Natural killer cell (primary cell): Measurements from ENCODE around the gene TCHHL1. TPM values are rescaled to one million over a fixed set of nuclear protein-coding genes. Genes with fewer than 3 reads are reported as not detected.

ENCODE experiments used
- ATAC-seq, 3 donors: fragments of 150-1000 bp in 2 of 3; fragments of 200-7000 bp in 1 of 3; cut with Tn5 transposase; 1 replicate in 1 of 3; 2 replicates in 2 of 3; pipeline ENCODE4 v1.10.0; 2021; ENCODE audit warnings: mild to moderate bottlenecking in 2 of 3, moderate library complexity in 2 of 3
- DNase-seq, 2 donors: peaks; one replicate each; pipeline versions ENCODE4 v3.0.0 to v3.0.0-alpha.2; 2013 to 2021; ENCODE audit warnings: mixed read lengths in 1 of 2
- H3K27ac ChIP-seq: one replicate; pipeline ENCODE4 v1.5.1; 2013; ENCODE audit warnings: mild to moderate bottlenecking, low read length
- H3K27me3 ChIP-seq: one replicate; pipeline ENCODE4 v1.6.1; 2013; ENCODE audit warnings: low read length; ENCODE audit not compliant: control insufficient read depth, insufficient read depth
- H3K36me3 ChIP-seq: one replicate; pipeline ENCODE4 v1.6.1; 2013; ENCODE audit warnings: low read length; ENCODE audit not compliant: control insufficient read depth, insufficient read depth
- H3K4me1 ChIP-seq: one replicate; pipeline ENCODE4 v1.6.1; 2013; ENCODE audit warnings: low read length; ENCODE audit not compliant: control insufficient read depth, insufficient read depth
- H3K4me3 ChIP-seq: one replicate; pipeline ENCODE4 v1.5.1; 2013; ENCODE audit warnings: low read length
- H3K9me3 ChIP-seq: one replicate; pipeline ENCODE4 v1.6.1; 2013; ENCODE audit warnings: low read length; ENCODE audit not compliant: control insufficient read depth, insufficient read depth
- H3K27ac Mint-ChIP-seq, 2 donors: one replicate each; pipeline ENCODE4 v1.8.0; 2022; ENCODE audit warnings: mild to moderate bottlenecking in 2 of 2, mixed read lengths in 2 of 2, moderate library complexity in 1 of 2
- H3K27me3 Mint-ChIP-seq, 2 donors: one replicate each; pipeline ENCODE4 v1.8.0; 2022; ENCODE audit warnings: low read depth in 2 of 2, mixed read lengths in 2 of 2
- H3K36me3 Mint-ChIP-seq: one replicate; pipeline ENCODE4 v1.8.0; 2022; ENCODE audit warnings: mixed read lengths
- H3K4me1 Mint-ChIP-seq, 2 donors: one replicate each; pipeline ENCODE4 v1.8.0; 2022; ENCODE audit warnings: mixed read lengths in 2 of 2
- H3K4me3 Mint-ChIP-seq: one replicate; pipeline ENCODE4 v1.8.0; 2022; ENCODE audit warnings: mild to moderate bottlenecking, moderate library complexity, mixed read lengths
- H3K9me3 Mint-ChIP-seq, 2 donors: one replicate each; pipeline ENCODE4 v1.8.0; 2022; ENCODE audit warnings: mixed read lengths in 2 of 2
- WGBS: methylation state at CpG from one replicate; pipeline ENCODE4 v1.1.7; 2013; ENCODE audit warnings: missing lambda C conversion rate; ENCODE audit not compliant: insufficient coverage; 5-methylcytosine and 5-hydroxymethylcytosine counted together
- intact Hi-C: fragments of 100-400 bp; cut with micrococcal nuclease; formaldehyde crosslinking; loops from one replicate; pipeline ENCODE4 v1.14.2; 2022
- total RNA-seq, 4 donors: library from RNA; stranded (reverse); fragments of 120-200 nt in 1 of 4; gene quantifications; one replicate each; pipeline versions ENCODE4 v1.2.3 to v1.2.4, GENCODE V29; 2013 to 2022
- TF ChIP-seq, protein P1 (sequence below): fragments of 200-600 bp; IDR thresholded peaks from one replicate; pipeline ENCODE4 v1.8.0; 2022; ENCODE audit warnings: antibody characterized with exemption

TCHHL1 gene
- total RNA-seq, 3 donors from 2014 or later (not counting 1 experiment from before 2014, with no cell fraction given): not detected

DNA sequence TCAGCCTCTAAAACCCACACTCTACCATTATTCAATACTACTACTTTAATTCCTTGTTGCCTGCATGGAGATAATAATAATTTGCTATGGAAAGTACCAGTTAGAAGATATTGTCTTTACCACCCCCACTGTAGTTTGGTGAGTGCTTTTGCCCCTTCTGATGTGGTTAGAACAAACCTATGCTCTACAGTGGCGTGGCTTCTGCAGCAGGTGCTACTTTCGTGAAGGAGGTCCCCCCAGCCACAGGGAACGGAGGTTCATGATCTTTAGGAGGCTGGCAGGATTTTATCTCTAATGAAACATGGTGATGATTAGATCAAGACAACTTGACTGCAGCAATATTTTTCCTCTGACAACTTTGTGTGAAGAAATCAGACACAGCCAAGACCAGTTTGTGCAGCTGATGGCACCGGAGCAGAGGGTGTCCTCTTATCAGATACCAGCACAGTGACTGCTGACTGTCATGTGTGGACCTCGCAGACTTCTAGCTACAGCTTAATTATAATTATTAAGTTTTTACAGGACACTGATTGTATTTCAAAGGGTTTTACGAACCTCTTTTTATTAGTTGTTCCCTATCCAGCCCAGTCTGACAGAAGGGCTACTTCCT, 37.1 kb upstream of the TCHHL1 start:
- ATAC-seq (no peak), DNase-seq (no peak)
- Mint-ChIP-seq H3K36me3 (no peaks in the 10 kb centered on the region), H3K27me3 (peaks cover 37 to 56% of the 10 kb centered on the region in 2 donors), H3K4me1 (no peaks in the 10 kb centered on the region), H3K4me3 (no peak overlapping the region), H3K27ac (no peak overlapping the region), H3K9me3 (no peaks in the 10 kb centered on the region)
- Histone ChIP-seq H3K27me3 (peaks cover 17% of the 10 kb centered on the region), H3K27ac (no peak overlapping the region), H3K4me3 (no peak overlapping the region), H3K36me3 (no peaks in the 10 kb centered on the region), H3K4me1 (no peaks in the 10 kb centered on the region), H3K9me3 (no peaks in the 10 kb centered on the region)
- TF ChIP-seq, protein P1, sequence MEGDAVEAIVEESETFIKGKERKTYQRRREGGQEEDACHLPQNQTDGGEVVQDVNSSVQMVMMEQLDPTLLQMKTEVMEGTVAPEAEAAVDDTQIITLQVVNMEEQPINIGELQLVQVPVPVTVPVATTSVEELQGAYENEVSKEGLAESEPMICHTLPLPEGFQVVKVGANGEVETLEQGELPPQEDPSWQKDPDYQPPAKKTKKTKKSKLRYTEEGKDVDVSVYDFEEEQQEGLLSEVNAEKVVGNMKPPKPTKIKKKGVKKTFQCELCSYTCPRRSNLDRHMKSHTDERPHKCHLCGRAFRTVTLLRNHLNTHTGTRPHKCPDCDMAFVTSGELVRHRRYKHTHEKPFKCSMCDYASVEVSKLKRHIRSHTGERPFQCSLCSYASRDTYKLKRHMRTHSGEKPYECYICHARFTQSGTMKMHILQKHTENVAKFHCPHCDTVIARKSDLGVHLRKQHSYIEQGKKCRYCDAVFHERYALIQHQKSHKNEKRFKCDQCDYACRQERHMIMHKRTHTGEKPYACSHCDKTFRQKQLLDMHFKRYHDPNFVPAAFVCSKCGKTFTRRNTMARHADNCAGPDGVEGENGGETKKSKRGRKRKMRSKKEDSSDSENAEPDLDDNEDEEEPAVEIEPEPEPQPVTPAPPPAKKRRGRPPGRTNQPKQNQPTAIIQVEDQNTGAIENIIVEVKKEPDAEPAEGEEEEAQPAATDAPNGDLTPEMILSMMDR: no peak
- WGBS: 46% methylated on average over 6 of the region's 6 CpGs
- intact Hi-C loops: no loop called here

DNA sequence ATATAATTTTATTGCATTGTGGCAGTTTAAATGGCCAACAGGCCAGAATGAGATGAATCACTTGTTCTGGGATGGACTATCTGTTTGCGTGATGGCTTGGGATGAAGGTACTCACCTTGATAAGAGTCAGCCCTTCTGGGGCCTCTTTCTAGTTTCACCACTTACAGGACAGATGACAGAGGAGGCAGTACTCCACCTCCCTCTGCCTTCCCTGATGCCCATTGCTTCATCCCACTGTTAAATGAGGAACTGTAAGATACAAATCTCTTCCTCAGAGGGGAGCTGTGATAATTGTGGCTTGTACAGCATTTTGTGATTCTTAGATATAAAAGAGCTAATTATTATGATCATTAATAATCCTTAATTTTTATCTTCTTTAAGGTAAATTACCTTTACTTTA, 30.1 kb upstream of the TCHHL1 start:
- no peaks in the 10 kb centered on the region for H3K36me3 Mint-ChIP-seq
- no peak overlapping the region for H3K27ac Mint-ChIP-seq
- peaks cover 38 to 44% of the 10 kb centered on the region in 2 donors for H3K27me3 Mint-ChIP-seq
- H3K27ac ChIP-seq: no peak overlapping the region
- H3K9me3 ChIP-seq: no peaks in the 10 kb centered on the region
- no peak for ATAC-seq
- 89% methylated on average over 1 of the region's 1 CpG for WGBS
- no peak overlapping the region for H3K4me3 ChIP-seq
- no peaks in the 10 kb centered on the region for H3K4me1 Mint-ChIP-seq
- TF ChIP-seq, protein P1: no peak
- H3K27me3 ChIP-seq: peaks cover 32% of the 10 kb centered on the region
- no peak for DNase-seq
- no peaks in the 10 kb centered on the region for H3K4me1 ChIP-seq
- intact Hi-C loops: no loop called here
- H3K36me3 ChIP-seq: no peaks in the 10 kb centered on the region
- no peaks in the 10 kb centered on the region for H3K9me3 Mint-ChIP-seq
- H3K4me3 Mint-ChIP-seq: no peak overlapping the region

DNA sequence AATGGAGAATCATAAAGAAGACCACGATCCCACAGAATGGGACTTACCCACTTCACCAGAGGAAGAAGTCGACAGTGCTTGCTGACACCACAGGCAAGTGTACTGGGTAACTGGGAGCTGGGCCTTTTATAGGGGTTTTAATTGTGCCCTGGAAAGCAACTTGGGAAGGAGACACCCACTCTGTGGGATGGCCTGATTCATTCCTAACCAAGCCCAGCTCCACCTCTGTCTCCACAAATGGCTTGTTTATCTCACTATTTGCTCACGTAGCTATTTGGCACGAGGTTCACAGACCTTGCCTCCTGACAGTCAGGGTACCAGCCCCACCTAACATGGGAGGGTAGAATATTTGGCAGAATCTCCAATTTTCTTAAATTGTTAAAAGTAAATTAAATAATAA, 26.5 kb upstream of the TCHHL1 start, which contains the start of gene TCHH:
Gene TCHH (minus strand): TSS at position 101 of the 400 bp plus-strand sequence. CDS start 1,364 bp downstream, outside the sequence.
- WGBS: 90% methylated on average over 2 of the region's 4 CpGs
- no peaks in the 10 kb centered on the region for H3K9me3 ChIP-seq
- Mint-ChIP-seq H3K36me3 (no peaks in the 10 kb centered on the region), H3K4me1 (no peaks in the 10 kb centered on the region), H3K4me3 (no peak within 1 kb of the TSS), H3K27me3 (peaks cover 29 to 30% of the 10 kb centered on the region in 2 donors), H3K9me3 (no peaks in the 10 kb centered on the region), H3K27ac (no peak within 1 kb of the TSS)
- TF ChIP-seq, protein P1: no peak
- DNase-seq (no peak), ATAC-seq (no peak)
- peaks cover 50% of the 10 kb centered on the region for H3K27me3 ChIP-seq
- intact Hi-C loops: no loop called here
- no peaks in the 10 kb centered on the region for H3K36me3 ChIP-seq
- H3K4me1 ChIP-seq: peaks cover 23% of the 10 kb centered on the region
- no peak within 1 kb of the TSS for H3K27ac ChIP-seq
- no peak within 1 kb of the TSS for H3K4me3 ChIP-seq
